Inflammatory macrophage treated with lipopolysaccharide for 1 hour (primary cell): ENCODE measurements around the gene TAF5.
"Not testable (repeated sequence)": the region's sequence is repeated elsewhere in the genome, so short reads cannot be mapped to it uniquely, and the experiment has no call there.

Experiments used
- DNase-seq, 2 donors: peaks; one replicate each; pipeline ENCODE4 v3.0.0-alpha.2; 2020 to 2022

The TAF5 gene

DNA sequence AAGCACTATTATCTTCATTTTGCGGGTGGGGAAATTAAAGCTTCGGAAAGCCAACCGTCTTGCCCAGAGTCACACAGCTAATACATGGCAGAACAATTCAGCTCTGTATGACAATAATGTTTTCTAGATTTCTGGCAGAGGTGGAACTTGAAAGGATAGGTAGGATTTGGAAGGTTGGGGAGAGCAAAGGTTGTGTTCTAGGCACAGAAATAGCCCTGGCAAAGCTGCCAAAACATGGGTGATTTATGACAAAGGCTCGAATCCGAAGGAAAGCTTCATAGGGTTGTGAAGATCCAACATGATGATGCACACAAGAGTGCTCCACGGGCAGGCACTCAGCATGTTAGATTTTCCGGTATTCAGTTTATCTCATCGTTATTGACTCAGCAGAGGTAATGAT lies 47.8 kb downstream of the TAF5 start:
- DNase-seq: no peak

DNA sequence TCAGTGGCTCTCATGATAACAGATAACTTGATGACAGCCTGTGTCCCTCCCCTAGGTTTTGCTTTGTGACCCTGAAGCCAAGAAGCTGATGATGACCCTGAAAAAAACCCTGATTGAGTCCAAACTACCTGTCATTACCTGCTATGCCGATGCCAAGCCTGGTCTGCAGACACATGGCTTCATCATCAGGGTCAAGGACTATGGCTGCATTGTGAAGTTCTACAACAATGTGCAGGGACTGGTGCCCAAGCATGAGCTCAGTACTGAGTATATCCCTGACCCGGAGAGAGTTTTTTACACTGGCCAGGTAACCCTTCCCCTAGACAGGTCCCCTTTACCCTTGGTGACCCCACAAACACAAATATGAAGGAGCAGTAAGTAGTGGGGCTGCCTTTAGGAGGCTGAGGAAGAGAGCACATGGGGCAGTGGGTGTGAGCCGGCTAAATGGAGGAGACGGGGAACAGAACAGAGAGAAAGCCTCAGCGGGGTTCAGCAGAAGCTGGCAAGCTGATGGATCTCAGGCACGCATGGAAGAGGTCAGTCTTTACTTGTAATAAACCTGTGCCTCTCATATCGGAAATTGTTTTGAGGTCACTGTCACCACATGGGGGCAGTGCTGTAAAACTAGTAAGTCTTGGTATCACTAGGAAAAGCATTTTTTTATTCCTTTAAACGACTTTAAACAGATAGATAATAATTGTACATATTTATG lies 48.8 kb downstream of the TAF5 start:
- peak; percentile 45 to 88 for DNase-seq

DNA sequence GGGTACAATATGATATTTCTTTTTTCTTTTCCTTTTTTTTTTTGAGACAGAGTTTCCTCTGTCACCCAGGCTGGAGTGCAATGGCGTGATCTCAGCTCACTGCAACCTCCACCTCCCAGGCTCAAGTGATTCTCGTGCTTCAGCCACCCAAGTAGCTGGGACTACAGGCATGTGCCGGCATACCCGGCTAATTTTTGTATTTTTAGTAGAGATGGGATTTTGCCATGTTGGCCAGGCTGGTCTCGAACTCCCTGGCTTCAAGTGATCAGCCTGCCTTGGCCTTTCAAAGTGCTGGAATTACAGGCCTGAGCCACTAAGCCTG lies 49.3 kb downstream of the TAF5 start:
- not testable (repeated sequence) for DNase-seq

DNA sequence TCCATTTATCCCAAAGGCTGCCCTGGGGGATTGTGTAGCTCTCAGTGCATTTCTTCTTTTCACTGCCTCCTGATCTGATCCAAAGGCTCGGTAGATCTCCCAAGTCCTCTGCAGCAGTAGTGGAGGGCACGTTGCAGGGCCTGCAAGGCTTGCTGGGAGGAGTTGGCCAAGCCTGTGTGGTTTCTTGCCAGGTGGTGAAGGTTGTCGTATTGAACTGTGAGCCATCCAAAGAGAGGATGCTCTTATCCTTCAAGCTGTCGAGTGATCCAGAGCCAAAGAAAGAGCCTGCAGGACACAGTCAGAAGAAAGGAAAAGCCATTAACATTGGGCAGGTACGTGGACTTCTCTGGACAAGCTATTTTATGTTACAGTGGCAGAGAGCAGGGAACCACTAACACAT lies 49.8 kb downstream of the TAF5 start:
- no peak for DNase-seq

DNA sequence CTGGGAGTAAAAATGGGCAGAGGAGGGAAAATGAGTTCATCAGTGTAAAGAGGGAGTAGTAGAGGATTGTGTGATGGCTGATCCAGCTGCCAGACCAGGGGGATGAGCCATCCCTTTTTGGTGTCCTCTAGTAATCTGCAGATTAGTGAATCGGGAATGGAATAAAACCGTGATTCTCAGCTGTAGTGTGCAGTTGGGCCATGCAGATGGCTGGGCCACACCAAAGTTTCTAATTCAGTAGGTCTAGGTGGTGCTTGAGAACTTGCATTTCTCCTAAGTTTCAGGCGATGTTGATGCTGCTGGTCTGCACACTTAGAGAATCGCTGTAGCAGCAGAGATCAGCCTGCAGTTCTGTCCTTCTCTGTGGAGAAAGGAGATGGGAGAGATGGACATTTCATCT lies 51.3 kb downstream of the TAF5 start:
- no peak for DNase-seq

DNA sequence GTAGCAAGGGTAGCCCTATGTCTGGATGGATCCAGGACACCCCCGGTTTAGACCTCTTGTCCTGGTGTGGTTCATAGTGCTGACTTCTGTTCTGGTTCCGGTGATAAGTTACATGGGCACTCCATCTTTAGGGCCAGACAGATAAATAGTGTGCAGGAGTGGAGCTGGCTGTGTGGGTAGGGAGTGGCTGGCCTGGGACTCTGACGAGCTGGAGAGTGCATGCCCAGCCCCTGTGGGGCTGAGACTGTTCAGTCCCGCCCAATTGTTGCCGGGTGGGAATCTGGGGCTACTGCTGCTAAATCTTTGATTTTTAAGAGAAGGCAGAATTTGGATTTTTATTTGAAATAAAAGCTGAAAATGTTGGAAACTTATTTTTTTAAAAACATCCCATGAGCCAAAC lies 56.0 kb downstream of the TAF5 start:
- DNase-seq: no peak

DNA sequence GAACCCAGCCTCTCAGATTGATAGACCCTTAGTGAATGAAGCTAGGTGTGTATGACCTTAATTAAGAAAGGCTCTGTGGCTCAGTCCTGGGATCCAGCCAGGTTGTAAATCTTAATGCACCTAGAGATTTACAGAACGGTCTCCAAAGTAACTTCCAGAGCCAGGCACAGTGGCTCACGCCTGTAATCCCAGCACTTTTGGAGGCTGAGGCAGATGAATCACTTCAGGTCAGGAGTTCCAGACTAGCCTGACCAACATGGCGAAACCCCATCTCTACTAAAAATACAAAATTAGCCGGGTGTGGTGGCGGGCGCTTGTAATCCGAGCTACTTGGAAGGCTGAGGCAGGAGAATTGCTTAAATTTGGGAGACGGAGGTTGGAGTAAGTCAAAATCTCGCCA lies 60.1 kb downstream of the TAF5 start:
- DNase-seq: no peak

DNA sequence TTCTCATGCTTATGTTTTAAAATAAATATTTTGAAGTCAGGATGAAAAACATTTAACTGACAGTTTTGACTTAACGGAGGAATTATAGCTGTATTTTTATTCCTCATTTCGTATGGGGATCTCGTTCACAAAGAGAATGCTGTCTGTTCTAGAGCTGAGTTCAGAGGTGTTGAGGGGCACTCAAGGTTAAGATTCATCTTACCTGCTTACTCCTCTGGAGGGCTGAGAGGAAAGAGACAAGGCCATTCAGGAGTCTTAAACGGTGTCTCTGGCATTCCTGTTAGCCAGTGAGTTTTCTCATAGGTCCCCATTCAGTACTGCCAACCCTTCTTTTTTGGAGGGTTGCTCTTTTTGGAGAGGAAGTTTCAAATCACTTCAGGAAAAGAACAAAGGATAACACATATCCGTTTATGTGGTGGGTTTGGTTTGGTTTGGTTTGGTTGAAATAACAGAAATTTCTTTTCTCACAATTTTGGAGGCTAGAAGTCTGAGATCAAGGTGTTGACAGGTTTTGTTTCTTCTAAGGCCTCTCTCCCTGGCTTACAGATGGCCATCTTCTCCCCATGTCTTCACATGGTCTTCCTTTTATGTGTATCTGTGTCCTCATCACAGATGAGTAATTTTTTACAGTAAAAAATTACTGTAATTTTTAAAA lies 61.3 kb downstream of the TAF5 start:
- DNase-seq: no peak

DNA sequence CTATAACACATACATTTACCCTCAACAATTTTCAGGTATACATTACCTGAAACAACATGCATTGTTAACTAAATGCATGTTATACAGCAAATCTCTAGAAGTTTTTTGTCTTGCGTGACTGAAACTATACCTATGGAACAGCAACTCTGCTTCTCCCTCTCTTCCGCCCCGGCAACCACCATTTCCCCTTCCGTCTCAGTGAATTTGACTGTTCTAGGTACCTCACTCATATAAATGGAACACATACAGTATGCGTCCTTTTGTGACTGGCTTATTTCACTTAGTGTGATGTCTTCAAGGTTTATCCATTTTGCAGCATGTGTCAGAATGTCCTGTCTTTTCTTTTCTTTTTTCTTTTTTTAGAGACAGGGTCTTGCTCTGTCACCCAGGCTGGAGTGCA lies 61.9 kb downstream of the TAF5 start:
- DNase-seq: no peak

DNA sequence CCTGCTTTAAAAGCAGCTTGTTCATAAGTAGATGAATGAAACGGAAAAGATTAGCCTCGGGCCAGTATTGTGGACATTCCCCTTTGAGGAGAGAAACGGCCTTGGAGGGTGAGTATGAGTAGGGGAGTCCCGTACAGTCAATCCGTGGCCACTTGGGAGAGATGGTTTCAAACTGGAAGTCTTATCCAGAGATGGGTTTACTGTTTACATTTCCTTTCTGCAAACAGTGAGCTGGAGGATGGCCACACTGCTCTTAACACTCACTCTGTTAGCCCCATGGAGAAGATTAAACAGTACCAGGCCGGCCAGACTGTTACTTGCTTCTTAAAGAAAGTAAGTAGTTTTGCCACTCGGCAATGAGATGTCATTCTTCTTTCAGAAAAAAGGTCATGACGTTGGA lies 64.1 kb downstream of the TAF5 start:
- no peak for DNase-seq

DNA sequence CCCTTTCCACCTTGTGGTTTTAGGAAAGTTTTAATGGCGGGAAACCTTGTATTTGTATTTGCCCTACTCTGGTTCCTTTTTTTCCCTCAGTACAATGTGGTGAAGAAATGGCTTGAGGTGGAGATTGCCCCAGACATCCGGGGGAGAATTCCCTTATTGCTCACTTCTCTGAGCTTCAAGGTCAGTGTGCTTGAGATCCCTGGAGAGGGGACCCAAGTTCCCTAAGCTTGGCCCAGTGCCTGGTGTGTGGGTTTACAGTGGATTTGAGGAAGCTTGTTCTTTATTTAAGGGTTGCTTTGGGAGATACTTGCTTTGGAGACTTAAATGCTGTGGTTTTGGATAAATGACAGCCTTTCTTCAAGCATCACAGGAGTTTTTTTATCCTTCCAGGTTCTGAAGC lies 66.1 kb downstream of the TAF5 start:
- peak; percentile 94 to 98 for DNase-seq
